Activated gamma-delta T cell treated with Interleukin-2 at 50 U/mL for 16 hours (primary cell): ENCODE results near the gene CHCHD6.

Experiments used
- DNase-seq: peaks from one replicate; pipeline ENCODE4 v3.0.0-alpha.2; 2020

CHCHD6 gene

GRCh38 chr3:126745760-126746394 is 41.8 kb downstream of the CHCHD6 start:
- no peak for DNase-seq

DNA sequence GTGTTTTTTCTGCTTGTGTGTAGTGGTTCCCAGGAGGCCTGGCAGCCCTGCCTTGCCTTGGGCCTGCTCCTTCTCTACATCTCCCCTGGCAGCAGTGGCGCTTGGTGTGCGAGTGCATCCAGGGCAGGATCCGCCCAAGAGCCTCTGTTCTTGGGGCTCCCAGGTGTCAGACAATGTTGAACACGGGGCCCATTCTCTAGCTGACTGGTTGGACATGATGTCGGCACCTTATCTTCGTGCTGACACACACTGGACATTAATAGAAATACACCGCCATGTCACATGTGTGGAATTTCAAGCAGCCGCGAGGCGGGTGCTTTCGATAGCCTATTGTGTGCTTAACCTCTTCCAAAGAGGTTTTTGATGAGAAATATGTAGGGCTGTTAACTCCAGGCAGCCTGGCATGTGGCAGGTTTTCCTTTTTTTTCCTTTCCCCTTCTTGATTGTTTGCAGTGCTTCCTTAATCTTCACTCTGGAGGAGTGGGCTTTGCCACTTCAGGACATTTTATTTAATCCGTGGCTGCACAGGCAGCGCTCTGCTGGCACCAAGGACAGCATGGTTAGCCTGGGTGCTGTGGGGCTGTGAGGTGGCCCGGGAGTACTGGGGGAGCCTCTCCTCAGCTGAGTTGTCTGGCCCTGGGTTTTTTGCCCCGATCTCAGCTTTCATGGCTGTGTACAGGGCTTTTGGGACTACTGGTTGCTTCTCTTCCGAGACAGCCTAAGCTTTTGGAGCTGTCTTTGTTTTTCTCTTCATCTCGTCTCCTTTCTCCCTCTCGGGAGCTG is 42.5 kb downstream of the CHCHD6 start:
- no peak for DNase-seq

- no peak for DNase-seq
These were observed 43.7 kb downstream of the CHCHD6 start for GRCh38 chr3:126747768-126748167.

DNA sequence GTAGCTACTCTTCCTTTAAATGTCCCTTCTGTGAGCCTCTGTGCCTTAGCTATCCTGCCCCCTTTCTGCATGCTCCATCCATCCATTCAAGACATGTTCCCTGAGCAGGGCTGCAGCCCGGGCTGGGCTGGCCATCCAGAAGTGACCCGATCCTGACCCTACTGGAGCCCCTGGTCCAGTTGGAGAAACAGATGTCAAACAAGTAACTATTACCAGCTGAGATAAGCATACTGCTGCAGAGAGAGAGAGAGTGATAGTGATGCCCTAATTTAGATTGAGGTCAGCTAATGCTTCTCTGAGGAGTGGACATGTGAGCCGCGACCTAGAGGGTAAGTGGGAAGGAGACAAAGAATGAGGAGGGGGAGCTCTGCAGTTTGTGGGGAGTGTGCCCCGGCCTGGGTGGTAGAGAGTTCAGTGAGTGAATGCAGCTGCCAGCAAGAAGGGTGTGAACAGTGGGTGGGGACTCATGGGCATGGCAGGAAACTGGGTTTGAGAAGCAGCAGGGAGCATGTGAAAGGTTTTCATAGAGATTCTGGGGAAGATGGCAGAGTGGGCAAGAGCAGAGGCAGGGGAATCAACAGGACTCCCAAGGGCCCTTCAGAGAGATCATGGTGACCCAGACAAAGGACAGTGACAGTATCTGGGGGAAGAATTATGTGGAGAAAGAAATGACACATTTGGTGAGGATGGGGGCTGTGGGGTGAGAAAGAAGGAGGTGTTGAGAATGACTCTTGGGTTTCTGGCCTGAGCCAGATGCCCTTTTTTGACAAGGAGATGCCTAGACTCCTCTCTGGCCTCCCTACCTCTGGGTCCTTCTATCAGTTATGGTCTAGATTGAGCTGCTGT is 44.9 kb downstream of the CHCHD6 start:
- no peak for DNase-seq

DNA sequence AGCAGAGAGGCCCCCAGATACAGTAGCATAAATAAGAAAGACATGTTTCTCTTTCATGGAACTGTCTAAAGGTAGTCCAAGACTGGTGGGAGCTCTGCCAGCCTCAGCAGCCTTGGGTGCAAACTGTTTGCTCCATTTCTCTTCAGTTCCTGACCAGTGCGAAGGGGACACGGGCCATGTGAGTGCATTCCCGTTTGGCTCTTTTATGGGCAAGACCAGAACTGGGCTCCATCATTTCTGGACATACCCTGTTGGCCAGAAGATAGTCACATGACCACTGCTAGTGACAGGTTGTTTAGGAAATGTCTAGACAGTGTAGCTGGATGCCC is 45.5 kb downstream of the CHCHD6 start:
- DNase-seq, result no peak

- no peak for DNase-seq
These were observed 46.1 kb downstream of the CHCHD6 start for GRCh38 chr3:126749931-126750755.

GRCh38 chr3:126750756-126751121 is 46.7 kb downstream of the CHCHD6 start:
- DNase-seq, result no peak

DNA sequence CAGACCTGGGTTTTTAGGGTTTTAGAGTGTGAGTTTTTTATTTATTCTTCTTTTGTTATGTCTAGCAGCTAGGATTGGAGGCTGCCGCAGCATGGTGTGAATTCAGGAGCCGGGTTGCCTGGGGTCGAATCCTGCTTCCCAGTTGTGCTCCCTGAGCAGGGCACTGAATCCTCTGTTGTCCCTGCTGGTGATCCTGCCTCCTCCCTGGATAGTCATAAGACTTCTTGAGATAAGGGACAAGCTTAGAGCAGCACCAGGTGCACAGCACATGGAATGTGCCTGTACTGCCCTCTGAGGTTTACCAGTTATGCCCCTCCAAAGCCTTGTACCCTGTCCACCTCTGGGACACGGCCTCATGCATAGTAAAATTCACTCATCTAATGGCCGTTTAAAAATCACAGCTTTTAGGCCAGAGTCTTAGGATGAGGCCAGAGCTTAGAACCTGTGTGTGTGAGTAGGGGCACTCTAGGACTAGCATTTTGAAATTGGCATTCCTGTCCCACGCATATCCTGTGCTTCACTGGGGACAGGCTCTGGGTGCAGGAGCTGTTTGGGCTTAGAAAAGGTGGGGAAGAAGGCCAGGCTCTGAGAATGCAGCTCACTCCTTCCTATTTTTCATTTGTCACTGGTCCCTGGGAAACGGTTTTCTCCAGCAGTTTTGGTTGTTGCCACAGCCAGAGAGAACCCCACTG is 47.7 kb downstream of the CHCHD6 start:
- no peak for DNase-seq

DNA sequence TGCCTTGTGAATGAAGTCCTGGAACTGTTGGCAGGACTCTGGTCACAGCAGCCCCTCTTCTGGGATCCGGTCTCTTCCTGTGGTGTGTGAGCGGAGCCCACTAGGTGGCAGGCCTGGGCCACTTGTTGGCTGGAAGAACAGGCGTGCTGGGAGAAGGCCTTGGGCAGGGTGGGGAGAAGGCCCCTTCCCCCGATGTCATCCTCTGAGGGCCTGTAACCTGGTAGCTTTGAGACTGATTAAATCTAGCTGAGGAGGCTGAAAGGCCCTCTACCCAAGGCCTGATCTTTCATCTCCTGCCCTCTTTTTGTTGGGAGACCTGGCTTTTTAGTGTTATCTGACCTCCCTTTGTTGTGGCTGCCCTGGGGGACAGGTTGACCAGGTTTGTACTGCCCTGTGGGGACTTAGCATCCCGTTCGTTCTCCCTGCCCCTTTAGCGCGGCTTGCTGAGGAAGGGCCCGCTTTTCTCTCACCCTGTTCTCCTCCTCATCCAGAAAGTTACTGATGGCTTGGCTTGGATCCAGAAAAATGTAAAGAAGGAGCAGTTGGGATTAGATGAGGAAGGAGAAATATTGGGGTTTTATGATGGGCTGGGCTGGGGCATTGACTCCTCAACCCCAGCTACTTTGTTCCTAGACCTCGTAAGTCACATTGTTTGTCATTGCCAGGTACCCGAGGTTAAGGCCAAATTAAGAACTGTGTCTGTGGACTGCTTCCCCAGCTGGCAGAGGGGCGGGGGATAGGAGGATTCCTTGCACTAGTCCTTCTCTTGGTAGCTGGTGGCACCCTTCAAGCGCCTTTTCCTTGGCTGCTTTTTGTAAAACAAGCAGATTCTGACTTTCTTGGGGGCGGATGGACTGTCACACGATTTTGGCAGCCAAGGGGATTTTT is 48.5 kb downstream of the CHCHD6 start:
- peak; percentile 48 for DNase-seq

DNA sequence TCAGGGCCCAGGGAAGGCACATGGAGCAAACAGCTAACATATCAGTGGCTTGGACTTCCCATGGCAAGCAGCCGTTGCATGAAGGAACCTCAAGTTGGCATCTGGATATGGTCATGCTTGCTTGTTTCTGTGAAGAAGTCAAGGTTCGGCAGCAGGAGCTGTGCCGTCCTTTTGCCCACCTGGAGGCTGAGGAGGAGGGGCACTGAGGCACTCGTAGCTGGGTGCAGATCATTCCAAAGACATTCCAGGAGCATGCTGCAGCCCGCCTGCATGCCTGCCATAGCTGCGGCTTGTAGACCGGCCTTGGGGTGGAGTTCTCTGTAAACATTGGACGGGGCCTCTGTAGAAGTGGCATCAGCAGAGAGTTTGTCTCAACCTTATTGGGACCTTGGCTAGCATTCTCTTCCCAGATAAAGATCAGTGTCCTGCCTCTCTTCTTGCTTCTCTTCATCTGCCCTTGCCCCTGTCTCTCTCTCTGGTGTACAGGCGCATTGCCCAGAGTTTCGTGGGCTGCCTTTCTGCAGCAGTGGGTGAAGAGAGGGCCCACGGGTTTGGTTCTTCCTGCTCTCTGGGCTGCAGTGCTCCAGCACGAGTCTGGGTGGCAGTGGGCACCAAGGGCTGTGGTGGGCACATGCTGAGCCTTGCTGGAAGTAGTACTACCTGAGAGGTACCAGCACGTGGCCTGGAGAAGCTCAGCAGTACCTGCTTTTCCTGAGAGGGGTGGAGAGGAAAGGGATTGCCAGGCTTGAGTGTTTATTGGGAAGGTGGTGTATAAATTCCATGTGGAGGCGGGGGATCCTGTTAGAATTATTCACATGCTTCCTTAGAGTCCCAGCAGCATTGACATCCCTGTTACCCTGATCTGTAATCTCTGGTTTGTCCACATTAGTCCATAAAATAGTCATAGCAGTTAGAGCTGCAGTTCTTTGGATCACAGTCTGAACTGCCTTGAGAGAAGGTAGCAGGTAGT is 49.4 kb downstream of the CHCHD6 start:
- DNase-seq, result no peak

- no peak for DNase-seq
These were observed 51.8 kb downstream of the CHCHD6 start for GRCh38 chr3:126755866-126756265.

GRCh38 chr3:126758026-126758425 is 54.0 kb downstream of the CHCHD6 start:
- DNase-seq, result no peak

DNA sequence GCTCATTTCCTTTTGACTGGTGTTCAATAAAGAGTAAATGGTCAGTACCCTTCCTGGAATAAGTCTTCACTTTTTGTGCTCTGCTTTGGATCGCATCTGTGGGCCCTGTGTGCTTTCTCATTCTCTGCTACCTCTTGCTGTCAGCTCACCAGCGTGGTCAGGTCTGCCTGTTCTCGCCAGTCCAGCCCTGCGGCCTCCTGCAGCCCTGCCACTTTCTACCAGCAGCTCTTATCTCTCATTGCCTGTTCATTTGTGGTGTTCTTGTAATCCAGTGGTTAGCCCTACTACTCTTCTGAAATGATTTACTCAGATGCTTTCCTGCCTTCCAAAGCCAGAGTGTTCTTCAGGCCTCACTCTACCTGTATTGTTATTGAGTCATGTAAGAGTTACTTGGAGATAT is 54.8 kb downstream of the CHCHD6 start:
- no peak for DNase-seq

DNA sequence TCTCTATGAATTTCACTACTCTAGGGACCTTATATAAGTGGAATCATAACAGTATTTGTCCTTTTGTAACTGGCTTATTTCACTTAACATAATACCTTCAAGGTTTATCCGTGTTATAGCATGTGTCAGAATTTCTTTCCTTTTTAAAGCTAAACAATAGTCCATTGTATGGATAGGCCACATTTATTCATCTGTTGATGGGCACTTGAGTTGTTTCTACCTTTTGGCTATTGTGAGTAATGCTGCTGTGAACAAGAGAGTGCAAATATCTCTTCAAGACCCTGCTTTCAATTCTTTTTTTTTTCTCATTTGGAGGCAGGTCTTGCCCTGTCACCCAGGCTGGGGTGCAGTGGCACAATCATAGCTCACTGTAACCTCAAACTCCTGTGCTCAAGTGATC is 56.5 kb downstream of the CHCHD6 start:
- no peak for DNase-seq

DNA sequence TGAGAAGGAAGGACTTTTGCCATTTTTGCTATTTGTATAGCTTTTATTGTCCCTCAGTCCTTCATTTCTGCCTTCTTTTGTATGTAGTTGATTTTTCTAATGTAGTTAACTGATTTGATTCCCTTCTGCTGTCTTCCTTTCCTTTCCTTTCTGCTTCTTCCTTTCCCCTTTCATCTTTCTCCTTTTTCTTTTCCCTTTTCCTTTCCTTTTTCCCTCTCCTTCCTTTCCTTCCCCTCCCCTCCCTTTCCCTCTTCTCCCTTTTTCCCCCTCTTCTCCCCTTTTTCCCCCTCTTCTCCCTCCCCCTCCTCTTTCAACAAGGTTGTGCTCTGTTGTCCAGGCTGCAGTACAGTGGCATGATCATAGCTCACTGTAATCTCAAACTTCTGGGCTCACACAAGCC is 59.0 kb downstream of the CHCHD6 start:
- no peak for DNase-seq

DNA sequence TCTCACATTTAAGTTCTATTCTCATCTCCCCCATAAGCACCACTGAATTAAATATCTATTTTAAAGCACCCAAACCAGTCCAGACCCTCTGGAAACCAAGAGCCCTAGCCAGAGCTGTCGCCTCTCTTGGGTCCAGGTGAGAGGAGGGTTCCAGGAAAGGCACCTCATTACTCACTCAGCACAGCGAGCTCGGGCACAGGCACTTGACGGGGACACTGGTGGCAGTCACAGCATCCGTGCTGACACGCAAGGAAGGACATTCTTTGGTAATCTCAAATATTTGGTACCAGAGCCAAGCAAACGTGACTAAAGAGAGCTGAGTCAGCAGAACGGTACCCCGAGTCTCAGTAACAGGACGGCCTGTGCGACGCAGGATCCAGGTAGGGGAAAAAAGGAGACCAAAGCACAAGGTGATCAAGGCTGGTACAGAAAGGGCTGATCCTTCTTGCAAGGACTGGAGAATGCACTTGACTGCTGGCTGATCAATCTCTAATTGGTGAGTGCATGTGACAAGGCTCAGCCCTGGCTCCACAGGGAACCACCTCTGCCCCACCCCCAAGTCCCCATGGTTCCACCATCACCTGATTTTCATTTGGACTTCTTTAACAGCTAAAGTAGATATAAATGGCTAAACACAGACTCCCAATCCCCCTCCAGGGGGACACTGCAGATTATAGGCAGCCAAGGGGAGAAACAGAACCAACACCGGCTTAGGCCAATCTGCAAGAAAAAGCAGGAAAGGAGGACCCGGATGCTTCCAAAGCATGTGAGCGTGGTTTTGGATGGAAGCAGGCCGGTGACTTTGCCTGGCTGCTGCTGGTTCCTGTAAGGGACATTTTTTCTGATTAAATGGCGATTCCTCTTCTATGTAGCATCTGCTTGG is 61.4 kb downstream of the CHCHD6 start:
- no peak for DNase-seq

- no peak for DNase-seq
These were observed 62.6 kb downstream of the CHCHD6 start for GRCh38 chr3:126766653-126767052.

- no peak for DNase-seq
These were observed 64.9 kb downstream of the CHCHD6 start for GRCh38 chr3:126768903-126769302.

- no peak for DNase-seq
These were observed 66.1 kb downstream of the CHCHD6 start for GRCh38 chr3:126770096-126770495.
